NCI-H2029 treated with DMSO at 0.1 percent for 48 hours (cell line): Measurements from ENCODE around the gene SPPL2A.

Source experiments
- DNase-seq: peaks from one replicate; lab custom pipeline; 2025; lab: John Stamatoyannopoulos, UW

The SPPL2A gene

GRCh38 chr15:50686469-50687301 is 78.8 kb downstream of the SPPL2A start, which contains the start of gene TRPM7:
TRPM7 (minus strand) TSS chr15:50686797; CDS start chr15:50686533, 264 bp downstream.
- peak; percentile 14 for DNase-seq

- no peak for DNase-seq
Observed at GRCh38 chr15:50685976-50686468, 79.5 kb downstream of the SPPL2A start.

- no peak for DNase-seq
Observed at GRCh38 chr15:50685191-50685975, 80.1 kb downstream of the SPPL2A start.

- no peak for DNase-seq
Observed at GRCh38 chr15:50681467-50681866, 84.0 kb downstream of the SPPL2A start.

- no peak for DNase-seq
Observed at GRCh38 chr15:50676799-50677483, 88.6 kb downstream of the SPPL2A start.

GRCh38 chr15:50675535-50676144 is 89.9 kb downstream of the SPPL2A start:
- no peak for DNase-seq

- no peak for DNase-seq
Observed at GRCh38 chr15:50670115-50670514, 95.4 kb downstream of the SPPL2A start.

GRCh38 chr15:50669611-50670010 is 95.9 kb downstream of the SPPL2A start:
- DNase-seq: no peak

- DNase-seq: no peak
Observed at GRCh38 chr15:50665938-50666337, 99.6 kb downstream of the SPPL2A start.

- DNase-seq: no peak
Observed at GRCh38 chr15:50655555-50655954, 110.0 kb downstream of the SPPL2A start.

- no peak for DNase-seq
Observed at GRCh38 chr15:50653156-50653743, 112.3 kb downstream of the SPPL2A start.

GRCh38 chr15:50652671-50653070 is 112.8 kb downstream of the SPPL2A start:
- no peak for DNase-seq
